Vagina (tissue), 2 donors: ENCODE results near the gene PTPN2. TPM values are rescaled to one million over a fixed set of nuclear protein-coding genes. Genes with fewer than 3 reads are reported as not detected.

Experiments
- DNase-seq, 2 donors: peaks; one replicate each; pipeline ENCODE4 v3.0.0-alpha.2; 2017; ENCODE audit errors: extremely low spot score in 2 of 2
- H3K27ac ChIP-seq: fragments of 200-600 bp; sonication (generic); one replicate; pipeline ENCODE4 v1.5.1; 2019
- H3K27me3 ChIP-seq: fragments of 200-600 bp; sonication (generic); one replicate; pipeline ENCODE4 v1.5.1; 2019
- H3K36me3 ChIP-seq, 2 donors: fragments of 200-600 bp; sonication (generic); one replicate each; pipeline ENCODE4 v1.5.1; 2017 to 2019
- H3K4me1 ChIP-seq: fragments of 200-600 bp; sonication (generic); one replicate; pipeline ENCODE4 v1.5.1; 2019
- H3K4me3 ChIP-seq, 2 donors: fragments of 200-600 bp; sonication (generic); 1 replicate in 1 of 2; 2 replicates in 1 of 2; pipeline ENCODE4 v1.5.1; 2016 to 2019
- H3K9me3 ChIP-seq: fragments of 200-600 bp; sonication (generic); one replicate; pipeline ENCODE4 v1.5.1; 2019
- CTCF ChIP-seq, 3 experiments: fragments of 450-650 bp in 2 of 3; fragments of 200-600 bp in 1 of 3; sonication (generic) in 1 of 3; IDR thresholded peaks; one replicate each; pipeline ENCODE4 v1.5.1; 2017 to 2019; ENCODE audit warnings: antibody characterized with exemption in 3 of 3, mild to moderate bottlenecking in 2 of 3, moderate library complexity in 2 of 3
- POLR2A ChIP-seq, 2 donors: fragments of 450-650 bp; IDR thresholded peaks; one replicate each; pipeline ENCODE4 v1.6.1; 2017; ENCODE audit warnings: antibody characterized with exemption in 2 of 2, mild to moderate bottlenecking in 2 of 2, moderate library complexity in 2 of 2
- POLR2AphosphoS5 ChIP-seq, 2 donors: sonication (generic); formaldehyde crosslinking; IDR thresholded peaks; one replicate each; pipeline ENCODE4 v1.9.0; 2017; ENCODE audit warnings: antibody characterized with exemption in 2 of 2, mild to moderate bottlenecking in 2 of 2, low read depth in 1 of 2; ENCODE audit not compliant: insufficient read depth in 1 of 2
- intact Hi-C: fragments of 100-400 bp; cut with DNase I; formaldehyde crosslinking; loops from one replicate; pipeline ENCODE4 v1.15.1; 2023
- total RNA-seq: library from RNA; depleted of rRNA; stranded (reverse); fragments of >200 nt; gene quantifications from one replicate; pipeline ENCODE4 v1.2.3, GENCODE V29; 2016

Gene PTPN2
- total RNA-seq, 1 donor from 2014 or later = 32.9 TPM

DNA sequence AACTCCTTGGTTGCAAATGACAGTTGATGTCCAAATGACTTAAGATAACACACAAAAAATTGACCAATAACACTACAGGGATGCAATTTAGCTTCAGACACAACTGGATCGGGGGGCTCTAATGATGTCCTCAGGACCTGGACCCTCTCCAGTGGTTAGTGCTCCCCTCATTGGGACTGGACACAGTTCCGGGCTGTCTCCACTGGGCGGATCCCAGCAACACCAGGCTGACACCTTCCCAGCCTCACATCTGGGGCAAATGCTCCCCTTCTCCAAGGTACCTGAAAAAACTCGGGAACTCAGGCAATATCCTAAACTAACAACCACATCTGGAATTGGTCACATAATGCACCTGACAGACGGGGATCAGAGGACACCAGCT, 132.5 kb downstream of the PTPN2 start:
- Histone ChIP-seq H3K9me3 (no peaks in the 10 kb centered on the region), H3K27me3 (no peaks in the 10 kb centered on the region), H3K27ac (no peak overlapping the region), H3K4me1 (no peaks in the 10 kb centered on the region), H3K36me3 (no peaks in the 10 kb centered on the region), H3K4me3 (no peak overlapping the region)
- DNase-seq = no peak
- TF ChIP-seq POLR2AphosphoS5 (IDR thresholded peaks at IDR 0.05; ENCODE audit: insufficient read depth in 1 of 2, low read depth in 1 of 2) (no peak), CTCF (IDR thresholded peaks at IDR 0.05) (no peak), POLR2A (IDR thresholded peaks at IDR 0.05) (no peak)
- intact Hi-C loops = no loop called here

DNA sequence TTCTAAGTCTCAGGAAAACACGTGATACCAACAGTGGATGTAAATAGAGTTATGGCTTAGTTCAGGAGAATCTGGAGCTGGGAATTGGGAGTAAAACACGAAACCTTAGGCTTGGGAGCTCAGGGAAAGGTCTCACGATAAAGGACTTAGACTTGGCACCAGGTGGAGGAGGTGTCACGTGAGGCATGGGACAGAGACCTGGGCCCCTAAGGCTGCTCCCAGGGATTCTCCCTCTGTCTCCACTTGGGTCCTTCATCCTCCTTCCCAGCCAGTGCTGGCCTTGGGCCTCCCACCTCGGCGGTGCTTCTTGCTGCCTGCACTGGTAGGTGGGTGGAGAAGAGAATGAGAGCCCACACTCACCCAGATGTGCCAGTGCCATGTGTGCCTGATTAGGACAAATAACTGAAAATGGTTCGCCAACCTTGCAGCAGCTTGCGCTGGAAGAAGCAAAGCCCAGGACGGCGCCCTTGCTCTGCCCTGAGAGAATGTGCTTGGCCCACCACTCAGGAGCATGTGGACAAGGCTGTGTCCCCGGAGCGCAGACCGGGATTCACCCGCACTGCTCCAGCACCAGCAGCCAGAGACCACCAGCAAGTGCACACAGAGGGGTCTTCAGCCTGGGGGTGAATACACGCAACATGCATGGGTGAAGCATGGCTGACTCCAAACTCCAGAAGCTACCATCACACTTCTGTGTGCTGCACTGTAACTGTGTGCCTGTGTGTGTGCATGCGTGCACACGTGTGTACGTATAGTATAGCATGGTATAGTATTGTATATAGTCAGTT, 133.1 kb downstream of the PTPN2 start:
- intact Hi-C loops = no loop called here
- no peak for DNase-seq
- TF ChIP-seq CTCF (IDR thresholded peaks at IDR 0.05) = no peak
- TF ChIP-seq POLR2AphosphoS5 (IDR thresholded peaks at IDR 0.05; ENCODE audit: insufficient read depth in 1 of 2, low read depth in 1 of 2) = no peak
- TF ChIP-seq POLR2A (IDR thresholded peaks at IDR 0.05) = no peak
- Histone ChIP-seq H3K27ac (no peak overlapping the region), H3K4me1 (no peaks in the 10 kb centered on the region), H3K36me3 (no peaks in the 10 kb centered on the region), H3K27me3 (no peaks in the 10 kb centered on the region), H3K4me3 (no peak overlapping the region), H3K9me3 (no peaks in the 10 kb centered on the region)

DNA sequence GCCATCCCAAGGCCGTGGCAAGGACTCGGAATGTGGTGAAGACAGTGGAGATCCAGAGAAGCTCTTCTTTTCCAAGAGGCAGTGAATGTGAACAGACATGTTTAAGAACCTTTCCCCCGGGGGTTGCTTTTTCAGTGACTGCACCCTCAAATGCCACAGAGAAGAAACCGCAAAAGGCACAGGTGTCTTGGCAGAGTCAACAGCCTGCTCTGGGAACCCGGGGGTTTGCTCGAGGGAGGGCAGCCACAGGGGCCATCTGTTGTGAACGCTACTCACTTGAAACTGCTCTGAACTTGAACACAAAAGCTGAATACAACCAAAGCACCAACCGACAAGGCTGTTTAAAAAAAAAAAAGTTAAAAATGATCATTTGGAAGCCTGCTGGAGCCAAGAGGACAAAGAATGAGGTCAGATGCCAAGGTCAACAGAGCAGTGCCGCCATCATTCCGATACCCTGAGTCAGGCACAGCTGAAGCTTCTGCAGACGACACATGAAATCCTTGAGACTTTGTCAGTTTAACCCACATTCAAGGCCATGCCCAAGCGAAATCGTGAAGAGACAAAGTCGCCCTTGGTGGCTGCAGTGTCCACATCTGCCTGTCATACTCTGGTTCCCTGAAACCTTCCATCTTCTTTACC, 133.8 kb downstream of the PTPN2 start:
- Histone ChIP-seq H3K27me3 (no peaks in the 10 kb centered on the region), H3K9me3 (no peaks in the 10 kb centered on the region), H3K4me3 (no peak overlapping the region), H3K27ac (no peak overlapping the region), H3K36me3 (no peaks in the 10 kb centered on the region), H3K4me1 (no peaks in the 10 kb centered on the region)
- no peak for DNase-seq
- intact Hi-C loops = no loop called here
- TF ChIP-seq POLR2AphosphoS5 (IDR thresholded peaks at IDR 0.05; ENCODE audit: insufficient read depth in 1 of 2, low read depth in 1 of 2) (no peak), POLR2A (IDR thresholded peaks at IDR 0.05) (no peak), CTCF (IDR thresholded peaks at IDR 0.05) (no peak)

DNA sequence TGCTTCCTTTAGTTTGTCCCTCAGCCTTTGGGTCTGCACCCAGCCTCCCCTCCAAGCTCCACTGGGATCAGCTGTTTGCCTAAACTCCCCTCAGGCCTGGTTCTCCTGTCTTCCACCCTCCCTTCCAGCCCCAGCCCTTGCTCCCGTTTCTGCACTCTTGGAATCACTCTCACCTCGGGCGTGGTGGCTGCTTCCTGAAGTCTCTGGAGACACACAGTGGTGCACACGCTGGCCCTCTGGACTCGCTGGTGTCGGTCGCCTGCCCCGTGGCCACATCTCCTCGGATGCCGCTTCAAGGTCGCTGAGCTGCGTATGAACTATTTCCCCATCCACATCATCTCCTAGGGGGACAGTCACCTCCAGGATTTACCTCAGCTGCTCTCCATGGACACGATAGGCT, 134.9 kb downstream of the PTPN2 start:
- Histone ChIP-seq H3K36me3 (no peaks in the 10 kb centered on the region), H3K9me3 (no peaks in the 10 kb centered on the region), H3K27ac (no peak overlapping the region), H3K27me3 (no peaks in the 10 kb centered on the region), H3K4me1 (no peaks in the 10 kb centered on the region), H3K4me3 (no peak overlapping the region)
- intact Hi-C loops = no loop called here
- no peak for TF ChIP-seq POLR2AphosphoS5 (IDR thresholded peaks at IDR 0.05; ENCODE audit: insufficient read depth in 1 of 2, low read depth in 1 of 2)
- no peak for TF ChIP-seq POLR2A (IDR thresholded peaks at IDR 0.05)
- TF ChIP-seq CTCF (IDR thresholded peaks at IDR 0.05) = no peak
- DNase-seq = no peak

GRCh38 chr18:12748671-12749070, 135.4 kb downstream of the PTPN2 start:
- intact Hi-C loops = no loop called here
- no peak overlapping the region for H3K27ac ChIP-seq
- TF ChIP-seq CTCF (IDR thresholded peaks at IDR 0.05) = no peak
- no peak for TF ChIP-seq POLR2A (IDR thresholded peaks at IDR 0.05)
- no peak for TF ChIP-seq POLR2AphosphoS5 (IDR thresholded peaks at IDR 0.05; ENCODE audit: insufficient read depth in 1 of 2, low read depth in 1 of 2)
- no peaks in the 10 kb centered on the region for H3K9me3 ChIP-seq
- DNase-seq = no peak
- no peaks in the 10 kb centered on the region for H3K4me1 ChIP-seq
- no peaks in the 10 kb centered on the region for H3K36me3 ChIP-seq
- no peaks in the 10 kb centered on the region for H3K27me3 ChIP-seq
- no peak overlapping the region for H3K4me3 ChIP-seq
